Suprapubic skin (tissue), 4 donors: ENCODE data around the gene HTR7.

Source experiments
- CTCF ChIP-seq, 2 donors: fragments of 200-600 bp in 1 of 2; fragments of 450-650 bp in 1 of 2; sonication (generic) in 1 of 2; IDR thresholded peaks; one replicate each; pipeline ENCODE4 v1.5.1; 2016 to 2019; ENCODE audit warnings: antibody characterized with exemption in 2 of 2, mild to moderate bottlenecking in 1 of 2, moderate library complexity in 1 of 2
- EP300 ChIP-seq: sonication (generic); formaldehyde crosslinking; IDR thresholded peaks from one replicate; pipeline ENCODE4 v1.6.1; 2017; ENCODE audit warnings: antibody characterized with exemption
- POLR2A ChIP-seq, 2 donors: fragments of 450-650 bp; IDR thresholded peaks; one replicate each; pipeline ENCODE4 v1.6.1; 2017; ENCODE audit warnings: antibody characterized with exemption in 2 of 2, mild to moderate bottlenecking in 2 of 2, moderate library complexity in 2 of 2
- POLR2AphosphoS5 ChIP-seq, 3 donors: sonication (generic); formaldehyde crosslinking; IDR thresholded peaks; one replicate each; pipeline ENCODE4 v1.6.1; 2017; ENCODE audit warnings: antibody characterized with exemption in 3 of 3

GRCh38 chr10:90722832-90723231, 135.0 kb downstream of the HTR7 start:
- TF ChIP-seq CTCF (IDR thresholded peaks at IDR 0.05): no peak
- no peak for TF ChIP-seq EP300
- no peak for TF ChIP-seq POLR2A (IDR thresholded peaks at IDR 0.05)
- no peak for TF ChIP-seq POLR2AphosphoS5 (IDR thresholded peaks at IDR 0.05)
